ENCODE measurements around the gene MMP19.

The MMP19 gene

GRCh38 chr12:55814257-55814656 lies 28.5 kb downstream of the MMP19 start:
- DNase-seq (ENCODE audit: low spot score) = no peak

GRCh38 chr12:55812088-55812487 lies 30.6 kb downstream of the MMP19 start:
- DNase-seq (ENCODE audit: low spot score) = no peak

- no peak for DNase-seq (ENCODE audit: low spot score)
Measured at GRCh38 chr12:55809274-55809673, 33.5 kb downstream of the MMP19 start.

- no peak for DNase-seq (ENCODE audit: low spot score)
Measured at GRCh38 chr12:55806982-55807381, 35.8 kb downstream of the MMP19 start.

GRCh38 chr12:55797550-55797949 lies 45.2 kb downstream of the MMP19 start:
- DNase-seq (ENCODE audit: low spot score) = no peak

- peak; percentile 45 for DNase-seq (ENCODE audit: low spot score)
Measured at GRCh38 chr12:55797068-55797467, 45.7 kb downstream of the MMP19 start.

- no peak for DNase-seq (ENCODE audit: low spot score)
Measured at GRCh38 chr12:55795950-55796349, 46.8 kb downstream of the MMP19 start.

- no peak for DNase-seq (ENCODE audit: low spot score)
Measured at GRCh38 chr12:55789893-55790292, 52.8 kb downstream of the MMP19 start.

- DNase-seq (ENCODE audit: low spot score) = no peak
Measured at GRCh38 chr12:55789171-55789570, 53.6 kb downstream of the MMP19 start.

- DNase-seq (ENCODE audit: low spot score) = no peak
Measured at GRCh38 chr12:55788546-55788945, 54.2 kb downstream of the MMP19 start.
